K562 (cell line): ENCODE measurements around the gene MLLT3.

Experiments used
- BDP1 ChIP-seq: IDR thresholded peaks from 3 replicates; pipeline ENCODE4 v1.6.1; 2011; ENCODE audit not compliant: insufficient read length, insufficient read depth
- CHD2 ChIP-seq: IDR thresholded peaks from 2 replicates; pipeline ENCODE4 v1.6.1; 2011; ENCODE audit warnings: low read depth, low read length
- FOXJ2 ChIP-seq: fragments of 200-800 bp; sonication (Bioruptor generic); IDR thresholded peaks from 2 replicates; pipeline ENCODE4 v1.6.1; 2016; ENCODE audit warnings: missing genetic modification characterization, missing compliant biosample characterization
- JUND ChIP-seq, 2 experiments: IDR thresholded peaks; 2 replicates in 1 of 2; 3 replicates in 1 of 2; pipeline ENCODE4 v1.6.1; 2011; ENCODE audit warnings: borderline replicate concordance in 2 of 2, low read depth in 2 of 2, low read length in 2 of 2, improper control_type of control experiment in 1 of 2, missing biosample characterization in 1 of 2, missing genetic modification characterization in 1 of 2, missing genetic modification reagents in 1 of 2
- KDM1A ChIP-seq, 2 experiments: fragments of 450-650 bp; IDR thresholded peaks; 2 replicates each; pipeline ENCODE4 v1.6.1; 2016; ENCODE audit warnings: mild to moderate bottlenecking in 2 of 2
- POLR2A ChIP-seq: fragments of 450-650 bp; conservative IDR thresholded peaks from 2 replicates; pipeline ENCODE4 v1.6.1; 2016
- PRMT5 ChIP-seq: sonication (generic); formaldehyde crosslinking; IDR thresholded peaks from 2 replicates; pipeline ENCODE4 v1.5.0; 2020; ENCODE audit warnings: missing genetic modification reagents
- SP1 ChIP-seq: sonication (generic); formaldehyde crosslinking; IDR thresholded peaks from 2 replicates; pipeline ENCODE4 v1.8.1; 2022; ENCODE audit warnings: mild to moderate bottlenecking, missing genetic modification reagents
- TAF1 ChIP-seq: IDR thresholded peaks from 2 replicates; pipeline ENCODE4 v1.6.1; 2011; ENCODE audit warnings: mild to moderate bottlenecking, low read length, moderate library complexity; ENCODE audit not compliant: insufficient read depth, control insufficient read depth, severe bottlenecking; ENCODE audit errors: extremely low read depth
- TEAD4 ChIP-seq, 2 experiments: sonication (generic) in 1 of 2; formaldehyde crosslinking in 1 of 2; IDR thresholded peaks; 2 replicates each; pipeline versions ENCODE4 v1.6.1 to v1.8.0; 2012 to 2022; ENCODE audit warnings: borderline replicate concordance in 1 of 2, inconsistent platforms in 1 of 2, low read length in 1 of 2, mild to moderate bottlenecking in 1 of 2, missing genetic modification reagents in 1 of 2
- TF ChIP-seq, protein P1 (sequence below): sonication (generic); formaldehyde crosslinking; IDR thresholded peaks from 2 replicates; pipeline ENCODE4 v1.8.0; 2023; ENCODE audit warnings: mild to moderate bottlenecking, missing genetic modification reagents
- TF ChIP-seq, protein P2 (sequence below): IDR thresholded peaks from 2 replicates; pipeline ENCODE4 v1.6.1; 2014; ENCODE audit warnings: antibody characterized with exemption

DNA sequence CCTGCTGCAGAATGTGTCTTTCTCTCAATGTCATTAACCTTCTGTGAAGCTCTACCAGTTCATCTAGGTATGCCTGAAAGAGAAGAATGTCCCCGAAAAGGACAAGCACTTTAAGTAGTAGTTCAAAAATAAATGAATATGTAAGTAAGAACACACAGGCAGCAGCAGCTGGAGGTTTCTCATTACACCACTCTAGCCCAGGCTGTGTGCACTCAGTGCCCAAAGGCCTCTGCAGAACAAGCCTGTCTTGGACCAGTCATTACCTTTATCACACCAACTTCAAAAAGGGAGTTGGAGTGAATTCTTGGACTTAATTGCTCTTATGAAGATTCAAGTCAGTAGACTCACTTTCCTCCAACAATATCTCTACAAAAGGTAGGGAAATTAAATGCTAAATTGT, 268.8 kb downstream of the MLLT3 start:
- TF ChIP-seq POLR2A (no peak), FOXJ2 (tag) (no peak), SP1 (no peak), KDM1A (IDR thresholded peaks at IDR 0.05) (no peak), JUND (IDR thresholded peaks at IDR 0.05; ENCODE audit: borderline replicate concordance, low read depth, low read length) (no peak), JUND (tag; IDR thresholded peaks at IDR 0.05; ENCODE audit: borderline replicate concordance, low read depth, low read length) (no peak), PRMT5 (CRISPR knock-in tag) (no peak), CHD2 (no peak), TAF1 (no peak), TEAD4 (IDR thresholded peaks at IDR 0.05; ENCODE audit: low read length) (no peak), TEAD4 (CRISPR knock-in tag; IDR thresholded peaks at IDR 0.05; ENCODE audit: borderline replicate concordance) (no peak), BDP1 (no peak)
- TF ChIP-seq, protein P1, sequence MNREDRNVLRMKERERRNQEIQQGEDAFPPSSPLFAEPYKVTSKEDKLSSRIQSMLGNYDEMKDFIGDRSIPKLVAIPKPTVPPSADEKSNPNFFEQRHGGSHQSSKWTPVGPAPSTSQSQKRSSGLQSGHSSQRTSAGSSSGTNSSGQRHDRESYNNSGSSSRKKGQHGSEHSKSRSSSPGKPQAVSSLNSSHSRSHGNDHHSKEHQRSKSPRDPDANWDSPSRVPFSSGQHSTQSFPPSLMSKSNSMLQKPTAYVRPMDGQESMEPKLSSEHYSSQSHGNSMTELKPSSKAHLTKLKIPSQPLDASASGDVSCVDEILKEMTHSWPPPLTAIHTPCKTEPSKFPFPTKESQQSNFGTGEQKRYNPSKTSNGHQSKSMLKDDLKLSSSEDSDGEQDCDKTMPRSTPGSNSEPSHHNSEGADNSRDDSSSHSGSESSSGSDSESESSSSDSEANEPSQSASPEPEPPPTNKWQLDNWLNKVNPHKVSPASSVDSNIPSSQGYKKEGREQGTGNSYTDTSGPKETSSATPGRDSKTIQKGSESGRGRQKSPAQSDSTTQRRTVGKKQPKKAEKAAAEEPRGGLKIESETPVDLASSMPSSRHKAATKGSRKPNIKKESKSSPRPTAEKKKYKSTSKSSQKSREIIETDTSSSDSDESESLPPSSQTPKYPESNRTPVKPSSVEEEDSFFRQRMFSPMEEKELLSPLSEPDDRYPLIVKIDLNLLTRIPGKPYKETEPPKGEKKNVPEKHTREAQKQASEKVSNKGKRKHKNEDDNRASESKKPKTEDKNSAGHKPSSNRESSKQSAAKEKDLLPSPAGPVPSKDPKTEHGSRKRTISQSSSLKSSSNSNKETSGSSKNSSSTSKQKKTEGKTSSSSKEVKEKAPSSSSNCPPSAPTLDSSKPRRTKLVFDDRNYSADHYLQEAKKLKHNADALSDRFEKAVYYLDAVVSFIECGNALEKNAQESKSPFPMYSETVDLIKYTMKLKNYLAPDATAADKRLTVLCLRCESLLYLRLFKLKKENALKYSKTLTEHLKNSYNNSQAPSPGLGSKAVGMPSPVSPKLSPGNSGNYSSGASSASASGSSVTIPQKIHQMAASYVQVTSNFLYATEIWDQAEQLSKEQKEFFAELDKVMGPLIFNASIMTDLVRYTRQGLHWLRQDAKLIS (CRISPR knock-in tag), result no peak
- TF ChIP-seq, protein P2, sequence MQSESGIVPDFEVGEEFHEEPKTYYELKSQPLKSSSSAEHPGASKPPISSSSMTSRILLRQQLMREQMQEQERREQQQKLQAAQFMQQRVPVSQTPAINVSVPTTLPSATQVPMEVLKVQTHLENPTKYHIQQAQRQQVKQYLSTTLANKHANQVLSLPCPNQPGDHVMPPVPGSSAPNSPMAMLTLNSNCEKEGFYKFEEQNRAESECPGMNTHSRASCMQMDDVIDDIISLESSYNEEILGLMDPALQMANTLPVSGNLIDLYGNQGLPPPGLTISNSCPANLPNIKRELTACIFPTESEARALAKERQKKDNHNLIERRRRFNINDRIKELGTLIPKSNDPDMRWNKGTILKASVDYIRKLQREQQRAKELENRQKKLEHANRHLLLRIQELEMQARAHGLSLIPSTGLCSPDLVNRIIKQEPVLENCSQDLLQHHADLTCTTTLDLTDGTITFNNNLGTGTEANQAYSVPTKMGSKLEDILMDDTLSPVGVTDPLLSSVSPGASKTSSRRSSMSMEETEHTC, result no peak
